Tibial artery (tissue), 4 donors: Measurements from ENCODE around the gene NACA.

Experiments used
- DNase-seq, 2 donors: peaks; one replicate each; pipeline ENCODE4 v3.0.0-alpha.2; 2019
- H3K27ac ChIP-seq, 2 donors: fragments of 200-600 bp; sonication (generic) in 1 of 2; 1 replicate in 1 of 2; 2 replicates in 1 of 2; pipeline ENCODE4 v1.5.1; 2018 to 2019; ENCODE audit warnings: mild to moderate bottlenecking in 1 of 2
- H3K27me3 ChIP-seq, 2 donors: fragments of 200-600 bp; sonication (generic) in 1 of 2; one replicate each; pipeline versions ENCODE4 v1.5.1 to v1.6.0; 2016 to 2019
- H3K36me3 ChIP-seq, 3 donors: fragments of 200-600 bp; sonication (generic) in 2 of 3; one replicate each; pipeline ENCODE4 v1.5.1; 2016 to 2019; ENCODE audit warnings: mild to moderate bottlenecking in 2 of 3
- H3K4me1 ChIP-seq, 4 donors: fragments of 200-600 bp; sonication (generic) in 2 of 4; 1 replicate in 3 of 4; 2 replicates in 1 of 4; pipeline ENCODE4 v1.5.1; 2016 to 2019
- H3K4me3 ChIP-seq, 2 donors: fragments of 200-600 bp; sonication (generic) in 1 of 2; 1 replicate in 1 of 2; 2 replicates in 1 of 2; pipeline ENCODE4 v1.5.1; 2018 to 2019; ENCODE audit warnings: mild to moderate bottlenecking in 2 of 2
- H3K9me3 ChIP-seq, 3 donors: fragments of 200-600 bp; sonication (generic) in 1 of 3; one replicate each; pipeline ENCODE4 v1.5.1; 2016 to 2019
- intact Hi-C: fragments of 100-400 bp; cut with DNase I; formaldehyde crosslinking; loops from one replicate; pipeline ENCODE4 v1.15.0; 2023; ENCODE audit warnings: low total_unique reads
- TF ChIP-seq, protein P1 (sequence below), 2 experiments: fragments of 200-600 bp in 1 of 2; fragments of 450-650 bp in 1 of 2; IDR thresholded peaks; one replicate each; pipeline ENCODE4 v1.5.1; 2017 to 2019; ENCODE audit warnings: antibody characterized with exemption in 2 of 2, mild to moderate bottlenecking in 1 of 2, moderate library complexity in 1 of 2

The NACA gene

DNA sequence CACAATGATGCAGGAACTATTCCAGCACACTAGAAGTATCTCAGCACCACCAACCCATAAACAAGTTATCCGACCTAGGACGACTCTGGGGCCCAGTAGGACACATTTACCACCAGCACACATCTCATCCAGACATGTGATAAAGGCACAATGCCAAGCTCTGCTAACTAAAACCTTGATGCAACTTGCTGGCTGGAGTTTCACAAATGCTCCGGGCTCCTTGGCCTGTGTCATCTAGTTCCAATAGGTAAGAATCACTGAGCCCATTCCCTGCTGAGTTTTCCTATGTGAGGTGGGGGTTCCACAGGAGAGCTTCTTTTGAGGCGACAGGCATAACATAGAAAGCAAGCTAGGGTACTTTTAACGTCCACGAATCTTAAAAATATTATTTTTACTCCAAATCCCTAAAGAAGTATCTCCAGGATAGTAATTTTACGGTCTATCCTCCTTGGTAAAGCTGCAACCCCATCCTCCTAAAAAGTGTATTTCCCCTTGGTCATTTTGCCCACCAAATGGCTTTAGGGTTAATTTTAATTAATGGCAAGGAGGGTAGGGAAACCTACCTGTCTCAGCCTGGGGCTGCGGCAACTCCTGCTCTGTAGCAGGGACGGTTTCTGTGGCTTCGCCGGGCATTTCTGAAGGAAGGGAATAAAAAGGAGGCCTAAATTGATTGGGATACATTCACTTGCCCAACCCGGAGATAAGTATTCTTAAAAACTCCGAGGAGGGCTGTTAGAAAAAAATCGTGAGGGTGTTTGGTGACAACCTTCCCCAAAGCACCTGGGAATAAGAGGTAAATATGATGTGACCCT lies 1.0 kb downstream of the NACA start:
- no peaks in the 10 kb centered on the region for H3K27me3 ChIP-seq
- no peaks in the 10 kb centered on the region for H3K9me3 ChIP-seq
- peaks cover 0 to 27% (median 12%) of the 10 kb centered on the region in 3 donors for H3K36me3 ChIP-seq
- DNase-seq = peak; percentile 78 to 79
- TF ChIP-seq, protein P1, sequence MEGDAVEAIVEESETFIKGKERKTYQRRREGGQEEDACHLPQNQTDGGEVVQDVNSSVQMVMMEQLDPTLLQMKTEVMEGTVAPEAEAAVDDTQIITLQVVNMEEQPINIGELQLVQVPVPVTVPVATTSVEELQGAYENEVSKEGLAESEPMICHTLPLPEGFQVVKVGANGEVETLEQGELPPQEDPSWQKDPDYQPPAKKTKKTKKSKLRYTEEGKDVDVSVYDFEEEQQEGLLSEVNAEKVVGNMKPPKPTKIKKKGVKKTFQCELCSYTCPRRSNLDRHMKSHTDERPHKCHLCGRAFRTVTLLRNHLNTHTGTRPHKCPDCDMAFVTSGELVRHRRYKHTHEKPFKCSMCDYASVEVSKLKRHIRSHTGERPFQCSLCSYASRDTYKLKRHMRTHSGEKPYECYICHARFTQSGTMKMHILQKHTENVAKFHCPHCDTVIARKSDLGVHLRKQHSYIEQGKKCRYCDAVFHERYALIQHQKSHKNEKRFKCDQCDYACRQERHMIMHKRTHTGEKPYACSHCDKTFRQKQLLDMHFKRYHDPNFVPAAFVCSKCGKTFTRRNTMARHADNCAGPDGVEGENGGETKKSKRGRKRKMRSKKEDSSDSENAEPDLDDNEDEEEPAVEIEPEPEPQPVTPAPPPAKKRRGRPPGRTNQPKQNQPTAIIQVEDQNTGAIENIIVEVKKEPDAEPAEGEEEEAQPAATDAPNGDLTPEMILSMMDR (IDR thresholded peaks at IDR 0.05) = no peak
- H3K27ac ChIP-seq = peak overlapping the region; percentile 80 to 88
- intact Hi-C loops = loop anchor here (2.0 to 10.0 kb wide), 2 partner anchors 35 to 79 kb away; partner anchors contain the start of genes ATP5F1B and PTGES3
- H3K4me3 ChIP-seq = peak overlapping the region; percentile 63 to 75
- H3K4me1 ChIP-seq = peaks cover 0 to 60% (median 48%) of the 10 kb centered on the region in 4 donors

DNA sequence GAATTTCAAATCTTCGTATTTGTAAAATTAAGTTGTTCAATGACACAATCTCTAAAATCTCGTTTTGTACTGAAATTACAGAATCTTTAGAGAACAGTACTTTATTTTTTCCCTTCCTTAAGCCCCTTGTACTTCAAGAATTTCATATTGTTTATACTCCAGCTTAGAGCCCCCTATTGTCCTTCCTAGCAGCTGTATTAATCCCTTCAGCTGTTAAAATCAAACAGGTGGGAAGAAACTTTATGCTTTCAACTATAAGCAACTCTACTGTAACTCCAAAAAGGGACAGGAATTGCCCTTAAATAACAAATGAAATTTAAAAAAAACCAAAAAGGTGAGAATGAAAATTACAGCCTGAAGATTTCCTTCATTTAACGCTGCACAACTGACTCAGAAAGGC lies 1.7 kb downstream of the NACA start:
- Histone ChIP-seq H3K27me3 (no peaks in the 10 kb centered on the region), H3K36me3 (peaks cover 0 to 33% (median 19%) of the 10 kb centered on the region in 3 donors), H3K27ac (peak overlapping the region; percentile 80 to 88), H3K4me3 (peak overlapping the region; percentile 63 to 75), H3K4me1 (peaks cover 0 to 67% (median 50%) of the 10 kb centered on the region in 4 donors), H3K9me3 (no peaks in the 10 kb centered on the region)
- intact Hi-C loops = loop anchor here (10.0 kb wide), 1 partner anchor 79 kb away; the partner anchor contains the start of gene ATP5F1B
- TF ChIP-seq, protein P1 (IDR thresholded peaks at IDR 0.05) = no peak
- no peak for DNase-seq

DNA sequence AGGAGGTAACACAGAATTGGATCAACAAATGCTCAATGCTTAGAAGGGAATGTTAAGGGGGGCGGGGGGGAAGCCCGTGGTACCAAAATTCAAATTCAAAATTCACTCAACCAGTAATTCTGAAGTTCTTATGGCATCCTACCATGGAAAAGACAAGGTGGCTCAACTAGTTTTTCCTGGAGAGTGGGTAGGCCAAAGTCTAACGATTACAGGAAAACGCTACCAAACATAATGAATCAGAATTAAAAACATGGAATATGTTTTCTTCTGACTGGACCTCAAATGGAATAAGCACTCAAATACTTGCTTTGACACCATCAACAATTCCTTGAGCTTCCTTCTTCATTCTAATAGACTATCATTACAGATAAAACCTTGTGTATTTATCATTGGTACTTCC lies 2.3 kb downstream of the NACA start:
- Histone ChIP-seq H3K27me3 (no peaks in the 10 kb centered on the region), H3K4me1 (peaks cover 0 to 71% (median 54%) of the 10 kb centered on the region in 4 donors), H3K9me3 (no peaks in the 10 kb centered on the region), H3K36me3 (peaks cover 0 to 33% (median 24%) of the 10 kb centered on the region in 3 donors), H3K27ac (peak overlapping the region in 1 of 2 donors; percentile 88), H3K4me3 (peak overlapping the region in 1 of 2 donors; percentile 63)
- no peak for DNase-seq
- intact Hi-C loops = loop anchor here (10.0 kb wide), 1 partner anchor 78 kb away; the partner anchor contains the start of gene ATP5F1B
- TF ChIP-seq, protein P1 (IDR thresholded peaks at IDR 0.05) = no peak

DNA sequence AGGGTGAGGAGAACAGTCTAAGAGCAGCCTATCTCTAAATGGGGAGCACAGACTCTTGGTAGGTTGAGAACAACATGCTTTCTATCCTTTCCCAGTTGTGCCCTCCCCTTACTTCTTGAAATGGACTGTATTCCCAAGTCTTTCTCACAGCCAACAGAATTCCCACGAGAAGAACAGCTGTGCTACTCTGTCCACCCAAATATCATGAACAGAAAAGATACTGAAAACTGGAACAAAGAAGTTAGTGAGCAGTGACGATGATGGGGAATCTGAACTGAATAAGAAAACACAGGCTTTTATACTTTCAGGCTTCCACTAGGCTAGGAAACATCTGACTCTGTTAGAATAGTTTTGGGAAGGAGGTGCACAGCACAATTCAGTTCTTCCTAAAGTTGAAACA lies 3.4 kb downstream of the NACA start:
- no peaks in the 10 kb centered on the region for H3K9me3 ChIP-seq
- H3K4me3 ChIP-seq = no peak overlapping the region
- H3K27me3 ChIP-seq = no peaks in the 10 kb centered on the region
- peak overlapping the region in 1 of 2 donors; percentile 6 for H3K27ac ChIP-seq
- intact Hi-C loops = loop anchor here (10.0 kb wide), 1 partner anchor 77 kb away; the partner anchor contains the start of gene ATP5F1B
- peaks cover 0 to 42% (median 34%) of the 10 kb centered on the region in 3 donors for H3K36me3 ChIP-seq
- TF ChIP-seq, protein P1 (IDR thresholded peaks at IDR 0.05) = no peak
- DNase-seq = no peak
- H3K4me1 ChIP-seq = peaks cover 0 to 82% (median 62%) of the 10 kb centered on the region in 4 donors

DNA sequence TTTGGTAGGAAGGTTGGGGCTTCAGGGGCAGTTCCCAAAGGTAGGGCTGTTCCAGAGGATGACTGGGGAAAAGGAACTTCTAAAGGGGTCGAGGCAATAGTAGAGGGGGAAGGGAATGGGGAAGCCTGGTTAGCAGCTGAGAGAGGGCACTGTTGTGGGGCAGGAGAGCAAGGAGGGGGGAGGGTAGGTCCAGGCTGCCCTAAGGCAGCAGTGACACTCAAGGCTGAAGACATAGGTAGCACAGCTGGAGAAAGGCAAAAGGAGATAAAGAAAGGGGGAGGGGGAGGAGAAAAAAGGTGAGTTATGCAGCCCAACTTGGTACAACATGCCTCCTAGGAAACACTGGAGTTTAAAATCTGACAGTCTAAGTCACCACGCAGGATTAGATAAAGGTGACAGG lies 3.9 kb downstream of the NACA start:
- peaks cover 0 to 86% (median 66%) of the 10 kb centered on the region in 4 donors for H3K4me1 ChIP-seq

More for the DNA sequence above, 3.9 kb downstream of the NACA start:
- Histone ChIP-seq H3K36me3 (peaks cover 0 to 47% (median 39%) of the 10 kb centered on the region in 3 donors), H3K27ac (peak overlapping the region in 1 of 2 donors; percentile 6), H3K9me3 (no peaks in the 10 kb centered on the region), H3K4me3 (no peak overlapping the region), H3K27me3 (no peaks in the 10 kb centered on the region)
- TF ChIP-seq, protein P1 (IDR thresholded peaks at IDR 0.05) = no peak
- DNase-seq = peak in 1 of 2 donors; percentile 33
- intact Hi-C loops = loop anchor here (10.0 kb wide), 1 partner anchor 76 kb away; the partner anchor contains the start of gene ATP5F1B
